HepG2 (cell line): ENCODE data around the gene NCOA1. TPM values are rescaled to one million over a fixed set of nuclear protein-coding genes. Genes with fewer than 3 reads are reported as not detected.

Experiments used
- ARHGAP35 ChIP-seq: sonication (generic); formaldehyde crosslinking; IDR thresholded peaks from 2 replicates; pipeline ENCODE4 v1.9.0; 2022; ENCODE audit warnings: mild to moderate bottlenecking, inconsistent platforms, moderate library complexity, missing genetic modification reagents, borderline replicate concordance
- CBX5 ChIP-seq: sonication (generic); formaldehyde crosslinking; IDR thresholded peaks from 2 replicates; pipeline ENCODE4 v1.4.0; 2020; ENCODE audit warnings: missing genetic modification reagents, borderline replicate concordance
- CC2D1A ChIP-seq: sonication (generic); formaldehyde crosslinking; IDR thresholded peaks from 2 replicates; pipeline ENCODE4 v1.8.1; 2023; ENCODE audit warnings: mild to moderate bottlenecking, missing genetic modification reagents
- DPF2 ChIP-seq: sonication (generic); formaldehyde crosslinking; IDR thresholded peaks from 2 replicates; pipeline ENCODE4 v1.4.0; 2020; ENCODE audit warnings: mild to moderate bottlenecking, low read depth, missing genetic modification reagents, borderline replicate concordance
- FOXA3 ChIP-seq: IDR thresholded peaks from 2 replicates; pipeline ENCODE4 v1.6.1; 2016; ENCODE audit warnings: missing genetic modification reagents, missing compliant biosample characterization
- FOXK1 ChIP-seq: sonication (generic); formaldehyde crosslinking; IDR thresholded peaks from 2 replicates; pipeline ENCODE4 v1.4.0; 2020; ENCODE audit warnings: low read depth, missing genetic modification reagents, borderline replicate concordance
- HIVEP1 ChIP-seq: sonication (generic); formaldehyde crosslinking; IDR thresholded peaks from 2 replicates; pipeline ENCODE4 v1.4.0; 2020; ENCODE audit warnings: mild to moderate bottlenecking, missing genetic modification reagents
- RBFOX2 ChIP-seq: fragments of 200-400 bp; formaldehyde crosslinking; IDR thresholded peaks from 2 replicates; pipeline ENCODE4 v1.6.1; 2017; ENCODE audit warnings: low read depth, mild to moderate bottlenecking, low read length
- RBM22 ChIP-seq: fragments of 200-400 bp; formaldehyde crosslinking; optimal IDR thresholded peaks from 2 replicates; pipeline ENCODE3; 2017; ENCODE audit warnings: mild to moderate bottlenecking, low read length, moderate library complexity
- RFX5 ChIP-seq: IDR thresholded peaks from 2 replicates; pipeline ENCODE4 v1.6.1; 2011; ENCODE audit warnings: low read depth, low read length, improper control_type of control experiment
- SMARCE1 ChIP-seq: fragments of 450-650 bp; IDR thresholded peaks from 2 replicates; pipeline ENCODE4 v1.6.1; 2017; ENCODE audit warnings: borderline replicate concordance
- TCF7L2 ChIP-seq: IDR thresholded peaks from 2 replicates; pipeline ENCODE4 v1.6.1; 2011; ENCODE audit warnings: mild to moderate bottlenecking, low read depth, low read length, moderate library complexity
- U2AF1 ChIP-seq: fragments of 200-400 bp; formaldehyde crosslinking; optimal IDR thresholded peaks from 2 replicates; pipeline ENCODE3; 2017; ENCODE audit warnings: mild to moderate bottlenecking, low read depth, low read length
- ZBTB37 ChIP-seq: sonication (generic); formaldehyde crosslinking; IDR thresholded peaks from 2 replicates; pipeline ENCODE4 v1.4.0; 2020; ENCODE audit warnings: mild to moderate bottlenecking, missing genetic modification reagents
- ZFP82 ChIP-seq: sonication (generic); formaldehyde crosslinking; IDR thresholded peaks from 2 replicates; pipeline ENCODE4 v1.5.1; 2020; ENCODE audit warnings: mild to moderate bottlenecking, missing genetic modification reagents, borderline replicate concordance
- ZNF230 ChIP-seq: sonication (generic); formaldehyde crosslinking; IDR thresholded peaks from 2 replicates; pipeline ENCODE4 v1.4.0; 2020; ENCODE audit warnings: mild to moderate bottlenecking, missing genetic modification reagents
- ZNF569 ChIP-seq: sonication (generic); formaldehyde crosslinking; IDR thresholded peaks from 2 replicates; pipeline ENCODE4 v1.5.0; 2020; ENCODE audit warnings: mild to moderate bottlenecking, missing genetic modification reagents, moderate library complexity, borderline replicate concordance
- ZNF660 ChIP-seq: sonication (generic); formaldehyde crosslinking; IDR thresholded peaks from 2 replicates; pipeline ENCODE4 v1.5.1; 2020; ENCODE audit warnings: mild to moderate bottlenecking, low read depth, missing genetic modification reagents, borderline replicate concordance
- ZNF75D ChIP-seq: sonication (generic); formaldehyde crosslinking; IDR thresholded peaks from 2 replicates; pipeline ENCODE4 v1.8.1; 2023; ENCODE audit warnings: missing genetic modification reagents, mild to moderate bottlenecking, borderline replicate concordance
- polyA plus RNA-seq, 8 experiments: library from polyadenylated mRNA; depleted of rRNA in 3 of 8; stranded (reverse) in 7 of 8; unstranded in 1 of 8; fragments of >200 nt; fragmentation: Illumina TruSeq in 4 of 8; extraction: Trizol in 4 of 8; gene quantifications; 2 replicates each; pipeline versions ENCODE4 v1.2.1 to v1.2.3, GENCODE V29; 2011 to 2016; ENCODE audit warnings: low read depth in 4 of 8, missing spikeins in 1 of 8, mixed read lengths in 1 of 8; ENCODE audit not compliant: insufficient read depth in 1 of 8
- total RNA-seq, 5 experiments: library from RNA; depleted of rRNA; stranded (reverse); fragments of >200 nt; fragmentation: Illumina TruSeq; extraction: Trizol; gene quantifications; 2 replicates each; pipeline ENCODE4 v1.2.3, GENCODE V29; 2016; ENCODE audit warnings: low read depth in 1 of 5
- TF ChIP-seq, protein P1 (sequence below): sonication (generic); IDR thresholded peaks from 2 replicates; pipeline ENCODE4 v1.6.1; 2016; ENCODE audit warnings: low read depth, borderline replicate concordance
- TF ChIP-seq, protein P2 (sequence below): sonication (generic); formaldehyde crosslinking; IDR thresholded peaks from 2 replicates; pipeline ENCODE4 v1.5.1; 2020; ENCODE audit warnings: missing genetic modification reagents, mild to moderate bottlenecking, borderline replicate concordance
- TF ChIP-seq, protein P3 (sequence below): sonication (generic); formaldehyde crosslinking; IDR thresholded peaks from 2 replicates; pipeline ENCODE4 v1.4.0; 2020; ENCODE audit warnings: missing genetic modification reagents

NCOA1 gene
- total and polyA plus RNA-seq, 2 of the 13 experiments (the other 11 are each of a cell fraction or from before 2014, with no cell fraction given) = 10.0 to 10.4 TPM

DNA sequence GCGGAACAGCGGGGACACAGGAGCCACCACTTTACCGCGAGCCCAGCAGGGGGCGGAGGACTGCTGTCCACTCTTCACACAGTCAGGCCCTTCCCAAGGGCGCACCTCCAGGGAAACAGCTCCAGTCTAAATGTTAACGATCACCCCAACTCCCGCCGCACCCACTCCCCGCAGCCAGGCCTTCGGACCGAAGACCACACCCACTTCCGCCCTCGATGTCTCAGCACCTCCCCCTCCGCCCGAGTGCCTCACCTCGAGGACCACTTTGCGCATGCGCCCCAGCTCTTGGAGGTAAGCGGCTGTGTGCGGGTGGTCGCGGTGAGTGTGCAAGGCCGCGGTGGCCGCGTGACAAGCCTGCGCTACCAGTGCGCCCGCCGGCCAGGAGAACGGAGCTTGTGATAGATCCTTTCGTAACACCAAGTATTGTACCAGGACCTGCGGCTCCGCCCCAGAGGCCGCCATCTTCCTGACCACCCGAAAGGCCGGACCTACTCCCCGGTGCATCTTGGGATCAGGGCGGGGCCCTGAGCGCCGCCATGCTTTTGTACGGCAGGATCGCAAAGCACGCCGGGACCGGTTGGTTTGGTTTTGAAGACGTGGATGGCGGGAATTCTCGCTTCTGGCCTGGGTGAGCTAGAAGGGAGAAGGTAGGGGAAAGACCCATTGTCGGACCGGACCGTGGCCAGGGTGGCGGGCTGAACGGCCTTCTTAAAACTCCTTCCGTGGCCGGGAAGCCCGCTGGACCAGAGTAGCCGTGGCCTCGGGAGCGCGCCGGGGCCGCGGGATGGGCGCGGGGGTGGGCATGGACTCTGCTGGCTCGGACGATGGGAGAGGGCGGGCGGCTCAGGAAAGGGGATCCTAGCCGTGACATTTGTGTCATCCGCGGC, 302.1 kb downstream of the NCOA1 start, which contains the start of the genes CENPO and PTRHD1 (continued):
- TF ChIP-seq ZFP82 = peak; percentile 89; the same call in 1 of the 2 replicates
- no peak for TF ChIP-seq ZNF660
- no peak for TF ChIP-seq RFX5
- TF ChIP-seq, protein P1, sequence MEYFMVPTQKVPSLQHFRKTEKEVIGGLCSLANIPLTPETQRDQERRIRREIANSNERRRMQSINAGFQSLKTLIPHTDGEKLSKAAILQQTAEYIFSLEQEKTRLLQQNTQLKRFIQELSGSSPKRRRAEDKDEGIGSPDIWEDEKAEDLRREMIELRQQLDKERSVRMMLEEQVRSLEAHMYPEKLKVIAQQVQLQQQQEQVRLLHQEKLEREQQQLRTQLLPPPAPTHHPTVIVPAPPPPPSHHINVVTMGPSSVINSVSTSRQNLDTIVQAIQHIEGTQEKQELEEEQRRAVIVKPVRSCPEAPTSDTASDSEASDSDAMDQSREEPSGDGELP = peak; percentile 47; the same call in 1 of the 2 replicates
- peak; percentile 98 for TF ChIP-seq RBFOX2
- TF ChIP-seq, protein P2, sequence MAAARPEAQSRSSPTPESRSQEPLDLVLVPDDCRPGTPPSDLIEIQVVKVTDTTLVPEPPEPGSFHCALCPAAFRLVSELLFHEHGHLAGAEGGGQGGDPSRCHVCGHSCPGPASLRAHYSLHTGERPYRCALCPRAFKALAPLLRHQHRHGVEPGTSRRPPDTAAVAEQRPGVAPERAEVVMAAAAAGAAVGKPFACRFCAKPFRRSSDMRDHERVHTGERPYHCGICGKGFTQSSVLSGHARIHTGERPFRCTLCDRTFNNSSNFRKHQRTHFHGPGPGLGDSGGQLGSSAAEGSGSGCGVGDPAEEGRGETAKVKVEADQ (CRISPR knock-in tag) = peak; percentile 71
- TF ChIP-seq TCF7L2 = no peak
- no peak for TF ChIP-seq RBM22
- peak; percentile 37; the same call in 1 of the 2 replicates for TF ChIP-seq CBX5 (CRISPR knock-in tag)
- peak; percentile 66 for TF ChIP-seq ZNF230 (CRISPR knock-in tag)
- peak; percentile 68 for TF ChIP-seq FOXK1 (CRISPR knock-in tag)
- peak; percentile 88 for TF ChIP-seq HIVEP1 (CRISPR knock-in tag)
- peak; percentile 5; the same call in 1 of the 2 replicates for TF ChIP-seq FOXA3 (CRISPR knock-in tag)
- TF ChIP-seq DPF2 = no peak
- TF ChIP-seq ZNF569 (CRISPR knock-in tag) = peak; percentile 92; the same call in 1 of the 2 replicates
- no peak for TF ChIP-seq CC2D1A
- TF ChIP-seq, protein P3, sequence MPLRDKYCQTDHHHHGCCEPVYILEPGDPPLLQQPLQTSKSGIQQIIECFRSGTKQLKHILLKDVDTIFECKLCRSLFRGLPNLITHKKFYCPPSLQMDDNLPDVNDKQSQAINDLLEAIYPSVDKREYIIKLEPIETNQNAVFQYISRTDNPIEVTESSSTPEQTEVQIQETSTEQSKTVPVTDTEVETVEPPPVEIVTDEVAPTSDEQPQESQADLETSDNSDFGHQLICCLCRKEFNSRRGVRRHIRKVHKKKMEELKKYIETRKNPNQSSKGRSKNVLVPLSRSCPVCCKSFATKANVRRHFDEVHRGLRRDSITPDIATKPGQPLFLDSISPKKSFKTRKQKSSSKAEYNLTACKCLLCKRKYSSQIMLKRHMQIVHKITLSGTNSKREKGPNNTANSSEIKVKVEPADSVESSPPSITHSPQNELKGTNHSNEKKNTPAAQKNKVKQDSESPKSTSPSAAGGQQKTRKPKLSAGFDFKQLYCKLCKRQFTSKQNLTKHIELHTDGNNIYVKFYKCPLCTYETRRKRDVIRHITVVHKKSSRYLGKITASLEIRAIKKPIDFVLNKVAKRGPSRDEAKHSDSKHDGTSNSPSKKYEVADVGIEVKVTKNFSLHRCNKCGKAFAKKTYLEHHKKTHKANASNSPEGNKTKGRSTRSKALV = peak; percentile 40; the same call in 1 of the 2 replicates
- no peak; the same call in 1 of the 2 replicates for TF ChIP-seq ZBTB37
- no peak for TF ChIP-seq SMARCE1
- no peak for TF ChIP-seq U2AF1
- peak; percentile 95 for TF ChIP-seq ARHGAP35
- no peak for TF ChIP-seq ZNF75D (CRISPR knock-in tag)
